Stimulated activated CD8-positive, alpha-beta memory T cell treated with anti-CD3 and anti-CD28 coated beads, Interleukin-15, amount 100 ng/mL, for 4 hours (primary cell): Measurements from ENCODE around the gene ZMAT2.
"Not testable (repeated sequence)": the region's sequence is repeated elsewhere in the genome, so short reads cannot be mapped to it uniquely, and the experiment has no call there.

Source experiments
- DNase-seq, 2 donors: peaks; one replicate each; pipeline ENCODE4 v3.0.0-alpha.2; 2020; ENCODE audit warnings: low read depth in 2 of 2

ZMAT2 gene

GRCh38 chr5:140708787-140709186 is 8.5 kb downstream of the ZMAT2 start:
- DNase-seq, result not testable (repeated sequence)

GRCh38 chr5:140710899-140711552 is 10.8 kb downstream of the ZMAT2 start:
- DNase-seq, result peak; percentile 68 to 84

- DNase-seq, result no peak
These were observed 11.5 kb downstream of the ZMAT2 start for GRCh38 chr5:140711794-140712193.

GRCh38 chr5:140713562-140714094 is 13.4 kb downstream of the ZMAT2 start:
- DNase-seq, result no peak

GRCh38 chr5:140716238-140716637 is 16.0 kb downstream of the ZMAT2 start:
- DNase-seq, result not testable (repeated sequence)

- no peak for DNase-seq
These were observed 18.0 kb downstream of the ZMAT2 start for GRCh38 chr5:140718266-140718592.

GRCh38 chr5:140720738-140721137 is 20.5 kb downstream of the ZMAT2 start:
- DNase-seq, result not testable (repeated sequence)

- not testable (repeated sequence) for DNase-seq
These were observed 21.1 kb downstream of the ZMAT2 start for GRCh38 chr5:140721395-140721794.

GRCh38 chr5:140725799-140726471 is 25.7 kb downstream of the ZMAT2 start:
- DNase-seq, result peak; percentile 24 to 47

- DNase-seq, result no peak
These were observed 32.9 kb downstream of the ZMAT2 start for GRCh38 chr5:140733098-140733497.

- DNase-seq, result no peak
These were observed 34.1 kb downstream of the ZMAT2 start for GRCh38 chr5:140734354-140734753.

GRCh38 chr5:140737486-140737885 is 37.2 kb downstream of the ZMAT2 start:
- no peak for DNase-seq

- no peak for DNase-seq
These were observed 41.7 kb downstream of the ZMAT2 start for GRCh38 chr5:140741967-140742366.

- no peak for DNase-seq
These were observed 53.3 kb downstream of the ZMAT2 start for GRCh38 chr5:140753561-140753960.
